ENCODE results near the gene TTLL11. TPM values are rescaled to one million over a fixed set of nuclear protein-coding genes. Genes with fewer than 3 reads are reported as not detected.

Gene TTLL11
- total and polyA plus RNA-seq, 4 donors, result 3.6 to 7.8 (median 5.9) TPM

DNA sequence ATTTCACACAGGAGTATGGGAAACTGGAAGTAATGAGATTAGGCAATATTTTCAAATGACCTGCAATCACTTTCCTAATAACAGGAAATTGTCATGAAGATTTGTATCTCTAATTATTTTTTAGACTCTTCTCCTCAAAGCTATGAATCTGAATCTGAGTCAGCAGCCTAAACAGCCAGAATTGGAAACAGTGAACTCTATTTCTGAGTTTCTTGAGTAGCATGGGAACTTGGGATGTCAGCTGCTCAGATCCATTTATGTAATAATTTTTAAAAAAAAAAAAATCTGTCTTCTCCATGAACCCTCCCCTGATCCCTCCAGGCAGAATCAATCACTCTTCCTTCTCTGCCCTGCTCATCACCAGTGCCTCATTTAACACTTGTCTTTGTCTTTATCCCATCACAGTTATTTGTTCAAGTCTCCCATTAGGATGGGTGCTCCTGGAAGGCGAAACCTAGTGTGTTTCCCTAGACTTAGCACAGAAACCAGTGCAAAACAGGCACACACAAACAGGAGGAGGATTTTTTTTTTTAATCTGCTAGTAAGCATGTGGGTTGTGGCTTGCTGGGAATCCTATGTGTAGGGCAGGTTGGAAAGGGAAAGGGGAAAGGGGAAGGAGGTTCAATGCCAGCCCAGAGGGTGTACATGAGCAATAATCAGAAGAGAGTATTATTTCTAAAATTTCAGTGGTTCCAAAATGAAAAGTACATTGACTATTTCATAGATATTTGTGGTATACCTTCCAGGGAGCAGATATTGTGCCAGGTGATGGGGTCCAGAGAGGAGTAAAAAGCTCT lies 186.8 kb downstream of the TTLL11 start:
- DNase-seq (no peak), ATAC-seq (ENCODE audit: insufficient read depth, low FRiP score) (no peak)
- Histone ChIP-seq H3K36me3 (ENCODE audit: control insufficient read depth in 4 of 4, insufficient read depth in 4 of 4, low read length in 4 of 4) (no peaks in the 10 kb centered on the region), H3K27ac (ENCODE audit: low read depth in 1 of 2, low read length in 1 of 2) (no peak overlapping the region), H3K27me3 (ENCODE audit: control insufficient read depth in 3 of 3, insufficient read depth in 3 of 3, low read length in 2 of 3) (no peaks in the 10 kb centered on the region), H3K4me3 (no peak overlapping the region), H3K9ac (ENCODE audit: insufficient read depth in 1 of 2, low read length in 2 of 2) (no peak overlapping the region), H3K9me3 (ENCODE audit: control insufficient read depth in 4 of 4, insufficient read depth in 3 of 4, low read length in 3 of 4) (no peaks in the 10 kb centered on the region), H3K4me1 (ENCODE audit: control insufficient read depth in 5 of 5, insufficient read depth in 5 of 5, low read length in 5 of 5) (no peaks in the 10 kb centered on the region)
- WGBS, 2 donors, result 95 to 97% methylated on average over 1 of the region's 1 CpG
- TF ChIP-seq, protein P1, sequence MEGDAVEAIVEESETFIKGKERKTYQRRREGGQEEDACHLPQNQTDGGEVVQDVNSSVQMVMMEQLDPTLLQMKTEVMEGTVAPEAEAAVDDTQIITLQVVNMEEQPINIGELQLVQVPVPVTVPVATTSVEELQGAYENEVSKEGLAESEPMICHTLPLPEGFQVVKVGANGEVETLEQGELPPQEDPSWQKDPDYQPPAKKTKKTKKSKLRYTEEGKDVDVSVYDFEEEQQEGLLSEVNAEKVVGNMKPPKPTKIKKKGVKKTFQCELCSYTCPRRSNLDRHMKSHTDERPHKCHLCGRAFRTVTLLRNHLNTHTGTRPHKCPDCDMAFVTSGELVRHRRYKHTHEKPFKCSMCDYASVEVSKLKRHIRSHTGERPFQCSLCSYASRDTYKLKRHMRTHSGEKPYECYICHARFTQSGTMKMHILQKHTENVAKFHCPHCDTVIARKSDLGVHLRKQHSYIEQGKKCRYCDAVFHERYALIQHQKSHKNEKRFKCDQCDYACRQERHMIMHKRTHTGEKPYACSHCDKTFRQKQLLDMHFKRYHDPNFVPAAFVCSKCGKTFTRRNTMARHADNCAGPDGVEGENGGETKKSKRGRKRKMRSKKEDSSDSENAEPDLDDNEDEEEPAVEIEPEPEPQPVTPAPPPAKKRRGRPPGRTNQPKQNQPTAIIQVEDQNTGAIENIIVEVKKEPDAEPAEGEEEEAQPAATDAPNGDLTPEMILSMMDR (IDR thresholded peaks at IDR 0.05; ENCODE audit: control extremely low read depth, extremely low read depth), result no peak

DNA sequence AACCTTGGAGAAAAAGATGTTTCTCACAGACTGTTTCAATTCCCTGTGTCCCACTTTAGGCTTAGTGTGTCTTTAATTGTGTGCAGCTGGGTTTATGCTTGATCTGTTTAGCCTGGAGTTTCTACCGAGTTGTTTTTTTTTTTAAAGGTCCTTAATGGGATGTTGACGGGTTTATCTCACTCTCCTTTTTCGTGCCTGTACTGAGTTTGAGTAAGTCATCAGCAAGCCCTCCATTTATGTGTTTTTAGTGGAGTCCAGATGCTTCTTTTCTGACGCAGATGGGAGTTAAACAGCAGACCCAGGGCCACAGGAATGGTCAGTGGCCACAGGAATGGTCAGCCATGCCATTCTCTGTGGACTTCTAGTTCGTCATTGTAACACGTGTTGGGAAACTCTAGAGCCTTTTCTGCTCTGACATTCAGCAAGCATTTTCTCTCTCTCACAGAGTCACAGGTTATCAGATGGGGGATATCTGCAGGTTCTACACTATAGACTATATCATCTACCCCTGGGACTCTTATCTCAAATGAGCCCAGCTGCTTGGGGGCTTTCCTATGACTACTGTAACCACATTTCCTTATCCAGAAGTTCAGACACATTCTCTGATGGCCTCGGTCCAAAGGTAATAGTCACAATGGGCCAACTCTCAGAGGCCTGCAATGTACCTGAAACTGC lies 190.5 kb downstream of the TTLL11 start:
- no peaks in the 10 kb centered on the region for H3K36me3 ChIP-seq (ENCODE audit: control insufficient read depth in 4 of 4, insufficient read depth in 4 of 4, low read length in 4 of 4)
- ATAC-seq (ENCODE audit: insufficient read depth, low FRiP score) (no peak), DNase-seq (peak in 1 of 3 donors; percentile 36)
- no peak overlapping the region for H3K4me3 ChIP-seq
- TF ChIP-seq, protein P1 (IDR thresholded peaks at IDR 0.05; ENCODE audit: control extremely low read depth, extremely low read depth), result no peak
- no peaks in the 10 kb centered on the region for H3K27me3 ChIP-seq (ENCODE audit: control insufficient read depth in 3 of 3, insufficient read depth in 3 of 3, low read length in 2 of 3)
- WGBS, 2 donors, result 61 to 67% methylated on average over 7 of the region's 7 CpGs
- H3K27ac ChIP-seq (ENCODE audit: low read depth in 1 of 2, low read length in 1 of 2), result no peak overlapping the region
- no peak overlapping the region for H3K9ac ChIP-seq (ENCODE audit: insufficient read depth in 1 of 2, low read length in 2 of 2)
- H3K4me1 ChIP-seq (ENCODE audit: control insufficient read depth in 5 of 5, insufficient read depth in 5 of 5, low read length in 5 of 5), result no peaks in the 10 kb centered on the region
- no peaks in the 10 kb centered on the region for H3K9me3 ChIP-seq (ENCODE audit: control insufficient read depth in 4 of 4, insufficient read depth in 3 of 4, low read length in 3 of 4)

DNA sequence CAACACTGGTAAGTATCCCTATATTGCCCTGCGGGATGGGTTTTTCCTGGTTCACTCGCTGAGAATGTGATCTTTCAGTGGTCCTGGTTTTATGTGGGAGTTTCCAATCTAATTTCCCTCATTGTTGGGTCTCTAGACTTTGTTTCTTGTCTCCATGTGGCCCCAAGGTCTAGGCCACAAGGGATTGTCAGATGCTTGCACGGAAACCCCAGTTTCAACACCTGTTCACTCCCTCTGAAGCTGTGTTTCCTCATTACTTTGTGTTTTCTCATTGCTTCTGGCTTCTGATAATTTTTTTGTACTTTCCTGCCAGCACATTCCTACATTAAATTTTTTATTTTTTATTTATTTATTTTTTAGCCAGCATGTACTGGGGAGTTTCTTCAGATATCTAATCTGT lies 191.5 kb downstream of the TTLL11 start:
- TF ChIP-seq, protein P1 (IDR thresholded peaks at IDR 0.05; ENCODE audit: control extremely low read depth, extremely low read depth), result no peak

More for the DNA sequence above, 191.5 kb downstream of the TTLL11 start:
- no peaks in the 10 kb centered on the region for H3K36me3 ChIP-seq (ENCODE audit: control insufficient read depth in 4 of 4, insufficient read depth in 4 of 4, low read length in 4 of 4)
- DNase-seq, result no peak
- H3K9ac ChIP-seq (ENCODE audit: insufficient read depth in 1 of 2, low read length in 2 of 2), result no peak overlapping the region
- H3K4me3 ChIP-seq, result no peak overlapping the region
- H3K27me3 ChIP-seq (ENCODE audit: control insufficient read depth in 3 of 3, insufficient read depth in 3 of 3, low read length in 2 of 3), result no peaks in the 10 kb centered on the region
- no peaks in the 10 kb centered on the region for H3K9me3 ChIP-seq (ENCODE audit: control insufficient read depth in 4 of 4, insufficient read depth in 3 of 4, low read length in 3 of 4)
- no peaks in the 10 kb centered on the region for H3K4me1 ChIP-seq (ENCODE audit: control insufficient read depth in 5 of 5, insufficient read depth in 5 of 5, low read length in 5 of 5)
- no peak overlapping the region for H3K27ac ChIP-seq (ENCODE audit: low read depth in 1 of 2, low read length in 1 of 2)
- 95 to 96% methylated on average over 3 of the region's 3 CpGs for WGBS, 2 donors
- ATAC-seq (ENCODE audit: insufficient read depth, low FRiP score), result no peak
